Stimulated activated CD4-positive, alpha-beta T cell treated with anti-CD3 and anti-CD28 coated beads, Interleukin-12 subunit alpha, Interleukin-12 subunit beta, amount 100 ng/mL, for 48 hours (primary cell): ENCODE results near the gene KLHL3.
A peak's percentile ranks its signal among the peaks of the same experiment; 100 is the strongest.

Source experiments
- DNase-seq, 3 donors: peaks; one replicate each; pipeline ENCODE4 v3.0.0-alpha.2; 2020; ENCODE audit warnings: low read depth in 2 of 3, low spot score in 1 of 3

KLHL3 gene

DNA sequence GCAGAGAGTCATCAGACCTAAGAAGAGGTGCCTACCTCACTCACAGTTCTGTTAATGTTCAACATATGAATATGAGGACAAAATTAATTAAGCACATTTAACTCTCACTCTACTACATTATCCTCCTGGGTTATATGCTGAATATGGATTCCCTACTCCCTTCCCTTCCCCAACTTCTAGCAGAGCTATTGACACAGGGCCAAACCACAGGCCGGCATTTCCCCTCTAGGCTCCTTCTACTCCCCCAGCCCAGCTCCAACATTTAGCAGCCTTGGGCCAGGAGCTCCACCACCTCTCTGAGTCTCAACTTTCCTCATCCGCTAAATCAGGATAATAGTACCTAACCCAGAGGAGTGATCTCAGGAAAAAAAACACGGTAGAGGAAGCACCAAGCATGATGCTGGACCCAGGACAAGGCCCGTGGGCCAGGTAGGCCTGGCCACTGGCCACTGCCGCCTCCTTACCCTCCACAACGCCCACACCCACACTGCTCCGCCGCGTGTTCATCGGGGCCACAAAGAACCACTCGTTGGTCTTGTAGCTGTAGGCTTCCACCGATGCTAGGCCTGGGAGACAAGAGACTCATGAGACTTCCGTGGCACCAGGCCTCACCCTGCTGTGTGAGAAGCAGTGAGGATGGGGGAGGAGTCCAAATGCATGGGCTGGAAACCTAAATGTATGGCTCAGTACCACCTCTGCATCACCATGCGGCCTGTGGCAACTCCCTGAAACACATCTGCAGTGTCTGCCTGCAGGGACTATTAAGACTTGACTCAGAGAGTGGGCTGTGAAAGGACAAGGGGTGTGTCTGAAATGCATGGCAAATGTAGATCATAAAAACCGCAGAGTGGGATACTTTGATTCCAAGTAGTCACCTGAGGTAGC lies 98.8 kb downstream of the KLHL3 start:
- DNase-seq, result no peak

DNA sequence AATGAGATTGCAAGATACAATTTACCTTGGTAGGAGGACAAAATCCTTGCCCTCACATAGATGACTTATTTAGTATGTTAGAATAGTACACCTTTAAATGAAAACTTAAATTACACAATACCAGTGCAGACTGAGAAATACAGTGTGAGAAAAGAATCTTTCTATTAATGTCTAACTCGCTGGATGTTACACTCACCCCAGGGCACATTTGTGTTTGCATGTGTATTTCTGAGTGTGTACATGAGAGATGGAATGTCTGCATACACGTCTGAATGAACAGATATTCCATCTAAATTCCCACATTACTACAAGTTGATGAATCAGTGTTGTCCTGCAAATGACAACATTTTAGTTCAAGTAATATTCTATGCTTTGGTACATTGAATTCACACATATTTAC lies 99.8 kb downstream of the KLHL3 start:
- DNase-seq, result no peak

DNA sequence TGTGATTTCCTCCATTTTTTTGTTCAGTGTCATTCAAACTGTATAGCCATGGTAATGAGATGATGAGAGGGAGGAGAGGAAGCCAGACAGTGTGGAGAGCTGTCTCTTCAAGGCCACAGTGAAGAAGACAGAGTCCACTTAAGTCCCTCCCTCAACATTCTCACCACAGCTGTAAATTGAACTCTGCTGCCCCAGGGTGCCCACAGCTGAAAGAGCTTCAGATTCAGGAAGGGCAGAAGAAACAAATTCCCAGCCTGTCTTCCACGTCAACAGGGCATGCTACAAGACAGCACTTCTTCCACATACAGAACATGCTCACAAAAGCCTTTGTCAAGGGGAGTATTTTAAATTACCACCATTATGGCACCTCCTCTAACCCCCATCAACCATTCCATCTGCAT lies 100.4 kb downstream of the KLHL3 start:
- no peak for DNase-seq

DNA sequence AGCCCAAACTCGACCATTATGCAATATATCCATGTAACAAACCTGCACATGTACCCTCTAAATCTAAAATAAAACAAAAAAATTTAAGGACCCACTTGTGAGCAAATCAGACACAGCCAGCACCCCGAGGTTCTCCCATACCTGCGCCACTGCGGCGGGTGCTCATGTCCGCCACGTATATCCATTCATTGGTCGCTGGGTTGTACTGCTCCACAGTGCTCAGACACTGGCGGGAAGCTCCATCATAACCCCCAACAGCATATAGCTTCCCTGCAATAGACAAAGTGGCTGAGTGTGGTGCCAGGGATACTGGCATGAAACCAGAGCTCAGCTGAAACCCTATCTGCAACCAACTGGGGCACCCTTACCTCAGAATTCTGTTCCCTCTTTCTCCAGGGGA lies 102.0 kb downstream of the KLHL3 start:
- no peak for DNase-seq

DNA sequence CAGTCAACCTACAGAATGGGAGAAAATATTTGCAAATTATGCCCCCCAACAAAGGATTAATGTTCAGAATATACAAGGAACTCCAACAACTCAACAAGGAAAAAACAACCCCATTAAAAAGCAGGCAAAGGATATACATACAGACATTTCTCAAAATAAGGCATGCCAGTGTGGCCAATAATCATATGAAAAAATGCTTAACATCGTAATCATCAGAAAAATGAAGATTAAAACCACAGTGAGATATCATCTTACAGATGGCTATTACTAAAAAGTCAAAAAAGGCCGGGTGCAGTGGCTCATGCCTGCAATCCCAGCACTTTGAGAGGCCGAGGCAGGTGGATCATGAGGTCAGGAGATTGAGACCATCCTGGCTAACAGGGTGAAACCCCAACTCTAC lies 103.2 kb downstream of the KLHL3 start:
- no peak for DNase-seq

DNA sequence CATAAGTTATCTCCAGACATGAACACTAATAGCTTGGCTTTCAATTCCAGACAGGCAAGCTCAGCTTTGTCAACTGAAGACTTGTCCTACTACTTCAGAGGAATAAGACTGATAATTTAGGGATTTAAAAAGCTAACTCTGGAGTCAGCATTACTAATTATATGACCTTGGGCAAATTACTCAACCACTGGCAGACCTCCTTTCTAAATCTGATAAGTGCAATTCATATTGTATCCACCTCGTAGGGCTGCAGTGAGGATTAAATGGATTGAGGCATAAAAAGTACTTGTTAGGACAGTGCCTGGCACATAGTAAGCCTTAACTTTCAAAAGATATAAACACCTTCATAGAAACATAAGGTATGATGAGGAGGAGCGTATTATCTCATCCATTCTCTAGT lies 104.4 kb downstream of the KLHL3 start:
- DNase-seq, result no peak

DNA sequence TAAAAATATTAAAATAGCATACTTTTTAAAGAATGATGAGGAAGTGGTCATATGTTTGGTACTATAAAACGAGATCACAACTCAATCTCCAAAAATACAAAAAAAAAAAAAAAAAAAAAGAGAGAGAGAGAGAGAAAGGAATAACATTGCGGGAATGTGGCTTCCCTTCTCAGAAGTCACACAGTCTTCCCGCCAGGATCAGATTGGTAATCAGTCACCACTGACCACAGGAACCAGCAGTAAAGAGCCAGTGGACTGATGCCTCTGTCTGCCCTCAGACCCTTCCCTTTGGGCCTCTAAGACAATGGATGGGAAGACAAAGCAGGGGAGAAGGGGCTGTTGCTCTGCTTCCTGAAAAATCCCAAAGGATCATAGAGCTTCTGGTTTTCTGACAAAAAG lies 104.9 kb downstream of the KLHL3 start:
- no peak for DNase-seq

DNA sequence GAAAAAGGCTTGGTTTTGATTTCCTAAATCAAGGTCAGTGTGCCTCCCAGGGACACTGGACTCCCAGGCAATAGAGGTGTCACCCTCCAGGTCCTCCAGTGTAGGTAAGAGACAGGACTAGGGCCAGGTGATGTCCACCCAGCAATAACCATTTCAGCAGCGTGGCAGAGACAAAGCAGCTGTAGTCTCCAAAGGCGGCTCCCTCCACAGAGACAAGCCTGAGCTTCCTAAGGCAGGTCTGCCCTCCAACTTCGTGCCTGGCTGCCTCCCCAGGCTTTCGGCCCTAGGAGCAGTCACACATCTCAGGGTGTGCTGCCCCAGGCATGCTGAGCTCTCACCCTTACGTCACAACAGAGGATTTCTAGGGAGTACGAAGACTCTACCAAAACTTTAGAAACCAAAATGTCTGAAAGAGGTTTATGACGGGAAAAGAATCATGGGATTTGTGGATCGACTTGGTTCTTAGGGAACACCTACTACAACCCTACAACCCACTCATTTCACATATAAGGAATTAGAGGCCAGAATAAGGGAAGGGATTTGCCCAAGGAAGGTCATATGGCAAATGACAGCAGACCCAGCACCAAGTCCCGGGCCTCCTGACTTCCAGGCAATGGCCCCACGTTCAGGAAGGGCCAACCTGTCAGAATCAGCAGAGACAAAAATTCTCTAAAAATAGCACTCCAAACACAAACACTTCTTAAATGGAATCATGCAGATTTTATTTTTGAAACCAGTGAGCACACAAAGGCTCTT lies 105.5 kb downstream of the KLHL3 start:
- no peak for DNase-seq

DNA sequence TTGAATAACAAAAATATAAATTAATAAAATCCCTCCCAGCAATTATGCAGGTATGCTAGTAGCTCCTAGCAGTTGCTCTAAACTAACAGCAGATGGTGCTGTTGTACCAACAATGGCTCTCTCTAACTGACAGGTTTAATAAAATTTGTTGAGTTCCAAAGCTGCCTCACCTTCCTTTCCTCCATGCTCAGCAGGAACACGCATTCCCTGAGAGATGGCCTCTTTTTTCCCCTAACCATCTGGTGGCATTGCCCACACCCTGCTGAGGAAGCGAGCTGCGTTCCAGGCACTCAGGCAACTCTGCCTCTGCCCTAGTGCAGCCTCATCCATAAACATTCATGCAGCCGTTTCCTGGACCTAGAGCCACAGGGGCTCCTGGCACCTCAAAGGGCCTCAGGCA lies 106.2 kb downstream of the KLHL3 start:
- peak in 1 of 3 donors; percentile 24 for DNase-seq

DNA sequence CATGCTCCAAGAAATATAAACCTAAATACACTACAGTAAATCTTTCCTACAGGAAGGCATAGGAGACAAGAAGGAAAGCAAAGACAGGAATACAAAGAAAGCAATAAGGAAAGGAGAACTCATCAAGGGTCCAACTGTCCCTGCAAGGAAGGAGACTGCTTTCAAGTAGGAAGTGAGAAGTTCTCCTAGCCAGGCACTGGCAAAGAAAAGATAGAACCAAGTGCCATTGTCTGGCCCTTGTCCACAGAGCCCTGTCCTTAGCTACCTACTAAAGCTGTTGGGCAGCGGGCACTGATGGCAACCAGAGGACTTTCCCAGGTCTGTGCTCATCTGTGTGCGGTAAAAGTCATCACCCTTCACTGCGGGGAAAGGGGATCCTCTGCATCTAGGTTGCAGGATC lies 108.2 kb downstream of the KLHL3 start:
- no peak for DNase-seq

DNA sequence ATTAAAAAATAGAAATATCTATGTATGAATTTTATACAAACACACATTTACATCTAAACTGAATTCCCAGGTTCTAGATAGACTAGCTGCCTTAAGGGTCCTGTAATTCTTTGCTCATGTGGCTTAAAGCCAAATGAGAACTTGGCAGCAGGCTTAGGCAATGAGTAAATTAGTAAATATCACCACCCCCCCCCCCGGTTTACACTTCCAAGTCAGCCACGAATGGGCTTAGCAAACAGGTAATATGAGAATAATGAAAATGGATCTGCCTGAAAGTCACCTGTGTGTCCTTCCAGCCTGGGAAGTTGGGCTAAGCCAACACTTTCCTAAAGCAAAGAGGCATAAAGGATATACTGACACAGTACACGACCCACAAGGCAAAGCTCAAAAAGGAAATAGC lies 108.6 kb downstream of the KLHL3 start:
- DNase-seq, result no peak

DNA sequence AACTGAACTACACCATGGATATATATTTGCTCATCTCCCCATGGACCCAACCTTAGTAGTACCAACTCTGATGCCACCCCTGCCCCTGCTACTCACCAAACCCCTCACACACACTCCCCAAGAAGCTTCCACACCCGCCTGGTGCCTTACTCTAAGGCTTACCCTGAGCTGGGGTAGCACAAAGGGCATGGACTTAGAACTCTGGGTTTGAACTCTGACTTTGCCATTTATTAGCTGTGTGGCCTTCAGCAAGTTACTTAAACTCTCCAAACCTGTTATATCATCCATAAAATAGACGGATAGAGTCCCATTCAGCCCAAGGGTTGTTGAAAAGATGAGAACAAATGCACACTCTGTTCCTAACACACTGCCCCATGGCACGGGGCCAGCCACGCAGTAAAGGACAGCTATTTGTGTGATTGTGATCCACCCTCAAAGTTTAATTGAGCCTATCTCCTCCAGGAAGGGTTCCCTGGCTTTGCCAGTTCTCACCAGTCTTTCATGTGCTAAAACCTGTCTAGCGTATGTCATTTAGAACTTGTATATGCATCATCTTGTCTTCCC lies 111.0 kb downstream of the KLHL3 start:
- no peak for DNase-seq

DNA sequence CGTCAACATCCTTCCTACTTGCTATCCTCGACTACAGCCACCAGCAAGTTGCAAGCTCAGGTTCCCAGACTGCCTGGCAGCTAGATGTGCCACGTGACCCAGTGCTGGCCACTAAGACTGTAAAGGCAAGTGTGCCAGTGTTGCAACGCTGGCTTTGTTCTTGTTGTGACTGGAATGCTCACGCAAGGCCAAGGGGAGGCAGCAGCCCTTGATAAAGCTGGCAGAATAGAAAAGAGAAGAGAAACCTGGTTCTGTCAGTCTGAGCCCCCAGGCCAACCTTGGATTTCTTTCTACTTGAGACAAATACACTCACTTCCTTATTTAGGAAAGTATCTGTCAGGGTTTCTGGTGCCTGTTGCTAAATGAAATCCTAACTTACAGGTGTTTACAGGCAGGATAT lies 113.0 kb downstream of the KLHL3 start:
- DNase-seq, result no peak

DNA sequence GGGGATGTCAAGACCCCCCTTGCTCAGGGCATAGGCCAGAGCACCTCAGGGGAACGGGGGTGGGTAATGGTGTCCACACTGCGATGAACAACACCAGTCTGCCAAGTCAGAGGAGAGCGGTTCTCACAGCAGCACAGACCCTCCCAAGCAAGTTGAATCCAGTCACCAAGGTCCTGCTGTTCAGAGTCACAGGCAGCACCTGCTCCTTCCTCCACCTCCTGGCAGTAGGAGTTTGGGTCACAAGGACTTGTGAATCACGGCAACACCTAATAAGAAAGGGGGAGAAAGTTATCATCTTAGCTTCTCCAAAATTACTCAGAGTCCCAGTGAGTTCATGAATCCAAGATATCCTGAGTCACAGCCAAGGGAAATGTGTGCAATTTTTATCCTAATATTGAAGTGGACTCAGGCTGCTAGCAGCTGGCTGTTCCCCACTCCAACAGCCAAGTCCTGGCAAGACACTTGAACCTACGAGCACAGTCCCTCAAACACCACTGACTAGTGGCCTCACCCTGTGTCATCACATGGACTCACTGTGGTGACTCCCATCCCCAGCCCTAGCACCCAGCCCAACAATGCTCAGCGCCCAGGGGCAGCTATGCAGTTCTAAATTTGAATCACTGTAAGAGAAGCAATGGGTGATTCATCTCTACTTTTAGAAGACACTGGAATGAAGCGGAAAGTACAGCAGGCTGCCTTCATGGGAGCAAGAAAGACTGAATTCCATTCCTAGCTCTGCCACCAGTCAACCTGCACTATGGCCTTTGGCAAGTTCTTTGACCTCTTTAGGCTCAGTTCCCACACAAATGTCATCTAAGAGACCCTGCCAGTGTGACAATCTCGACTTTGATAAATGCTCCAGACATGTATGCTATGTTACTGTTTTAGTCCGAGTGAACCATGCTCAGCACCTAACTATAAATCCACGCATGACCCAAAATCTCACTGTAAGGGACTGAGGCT lies 113.7 kb downstream of the KLHL3 start:
- no peak for DNase-seq

DNA sequence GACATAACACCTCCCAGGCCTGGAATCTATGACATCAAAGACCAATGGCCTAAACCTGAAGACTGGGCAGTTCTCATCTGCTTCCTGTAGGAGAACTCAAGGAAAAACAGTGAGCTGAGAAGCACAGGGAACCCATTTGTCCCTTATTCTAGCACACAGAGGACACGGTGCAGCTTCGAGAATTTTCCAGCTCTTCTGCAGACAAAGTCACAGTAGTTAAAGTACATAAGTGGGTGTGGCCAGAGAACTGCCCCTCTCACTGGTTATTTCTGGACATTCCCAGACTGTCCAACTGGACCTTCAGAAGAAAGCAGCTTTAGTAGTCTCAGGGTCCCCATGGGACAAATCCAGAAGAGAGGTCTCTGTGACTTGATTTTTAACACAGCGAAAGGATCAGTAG lies 114.6 kb downstream of the KLHL3 start:
- DNase-seq, result no peak

DNA sequence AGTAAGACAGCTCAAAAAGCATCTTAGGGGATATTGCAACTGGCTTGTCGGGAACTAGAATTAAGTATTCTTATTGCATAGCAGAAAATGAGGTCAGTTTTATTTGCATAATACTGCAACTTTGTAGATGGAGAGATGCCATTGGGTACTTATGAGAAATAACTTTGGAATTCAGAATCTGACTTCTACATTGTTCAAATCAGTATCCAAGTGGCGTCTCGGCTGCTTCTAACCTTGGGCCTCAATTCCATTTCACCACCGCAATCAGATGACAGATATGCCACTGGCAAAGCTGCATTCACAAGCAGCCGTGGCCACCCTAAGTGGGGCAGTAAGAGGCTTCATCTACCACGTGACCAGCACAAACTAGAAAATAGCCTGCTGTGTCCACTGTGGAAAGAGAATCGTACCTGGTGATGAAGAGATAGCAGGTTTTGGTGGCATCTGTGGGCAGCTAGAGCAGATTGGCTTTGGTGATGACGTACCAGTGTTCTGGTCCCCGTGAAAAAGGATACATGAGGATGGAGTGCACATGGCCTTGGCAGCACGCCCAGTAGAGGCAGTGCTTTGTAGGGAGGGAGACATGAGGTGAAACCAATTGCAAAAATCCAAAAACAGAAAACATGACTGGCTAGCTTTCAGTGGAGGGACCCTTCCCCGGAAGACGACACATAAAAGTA lies 116.6 kb downstream of the KLHL3 start:
- DNase-seq, result no peak

DNA sequence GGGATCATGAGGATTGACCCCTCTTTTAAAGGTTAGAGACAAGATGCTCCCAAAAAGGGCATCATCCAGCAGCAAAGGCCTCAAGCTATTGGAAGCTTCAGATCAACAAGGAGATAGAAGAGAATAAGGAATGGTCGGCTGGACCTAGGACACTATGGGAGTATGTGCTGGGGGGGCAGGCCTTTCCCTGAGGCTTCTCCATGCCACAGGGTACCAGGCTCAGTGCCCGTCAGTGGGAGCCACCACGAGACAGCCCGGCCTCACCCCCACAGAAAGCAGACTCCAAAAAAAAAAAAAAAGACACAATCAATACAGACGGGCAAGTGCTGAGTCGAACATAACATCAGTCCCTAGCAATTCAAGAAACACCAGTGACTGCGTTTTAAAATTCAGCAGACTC lies 117.4 kb downstream of the KLHL3 start:
- DNase-seq, result no peak

DNA sequence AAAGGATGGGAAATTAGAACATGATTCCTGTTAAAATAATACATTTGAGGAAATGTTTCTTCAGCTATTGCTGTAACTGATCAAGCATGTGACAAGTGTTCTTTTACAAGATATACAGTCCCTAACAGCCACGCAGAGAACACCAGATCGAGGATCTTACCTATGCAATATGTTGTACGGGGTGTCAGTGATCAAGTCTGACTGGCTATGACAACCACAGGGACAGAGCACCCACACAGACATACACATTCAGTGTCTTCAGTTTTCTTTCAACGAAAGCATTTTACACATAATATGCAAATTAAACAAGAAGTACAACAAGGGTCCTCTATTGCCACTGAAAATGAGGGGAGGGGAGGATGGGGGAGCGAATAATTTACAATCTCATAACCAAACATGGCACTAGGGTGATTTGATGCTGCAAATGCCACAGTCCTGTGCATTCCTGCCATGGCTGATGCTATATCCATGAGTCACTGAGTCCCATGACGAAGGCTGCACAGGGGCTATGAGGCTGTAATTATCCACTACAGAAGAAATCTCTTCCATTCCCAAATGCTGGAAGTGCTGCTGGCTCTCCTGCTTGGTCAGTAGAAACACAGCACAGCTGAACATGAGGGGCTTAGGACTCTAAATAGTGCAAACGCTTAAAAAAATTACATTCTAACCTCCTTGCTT lies 118.2 kb downstream of the KLHL3 start:
- DNase-seq, result no peak

DNA sequence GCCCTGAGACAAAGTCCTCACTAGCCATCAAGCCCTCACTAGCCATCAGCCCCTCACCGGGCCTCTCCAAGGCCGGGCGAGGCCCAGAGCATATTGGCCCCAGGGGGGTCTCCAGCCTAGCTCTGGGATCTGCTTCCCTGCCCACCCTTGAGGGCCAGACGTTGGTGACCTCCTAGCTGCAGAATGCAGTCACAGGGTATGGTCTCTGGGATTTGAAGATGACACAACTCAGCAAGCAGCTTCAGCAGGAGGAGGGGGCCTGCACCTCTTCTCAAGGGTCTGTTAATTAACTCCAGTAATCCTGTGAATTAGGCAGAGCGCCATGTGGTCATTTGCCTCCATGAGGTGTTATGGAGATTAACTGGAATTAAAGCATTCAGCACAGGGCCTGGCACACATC lies 119.8 kb downstream of the KLHL3 start:
- no peak for DNase-seq

DNA sequence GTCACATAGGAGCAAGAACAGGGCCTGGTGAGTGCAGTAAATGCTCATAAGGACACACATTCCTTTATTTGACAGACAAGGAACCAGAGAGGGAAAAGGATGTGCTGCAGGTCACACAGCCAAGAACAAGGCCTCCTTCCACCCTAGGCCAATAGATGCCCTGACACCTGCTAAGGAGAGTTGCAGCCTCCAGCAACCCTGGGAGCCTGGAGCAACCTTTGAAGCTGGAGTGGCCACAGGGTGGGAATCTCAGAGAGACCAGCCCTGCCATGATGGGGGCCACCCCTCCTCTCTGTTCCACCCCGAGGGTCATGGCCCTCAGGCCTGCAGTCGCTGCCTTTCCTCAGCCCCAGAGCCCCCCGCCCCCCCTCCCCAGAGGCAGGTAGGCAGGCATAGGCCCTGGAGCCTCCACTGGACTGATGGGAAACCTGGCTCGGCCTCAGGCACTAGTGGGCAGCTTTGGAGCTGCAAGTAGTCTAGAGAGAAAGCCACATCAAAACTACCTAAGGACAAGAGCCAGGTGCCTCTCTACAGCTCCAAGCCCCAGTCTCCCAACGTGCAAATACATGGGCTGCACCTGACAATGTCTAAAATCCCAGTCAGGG lies 120.6 kb downstream of the KLHL3 start:
- no peak for DNase-seq
